ENCODE measurements around the gene SUGCT. TPM values are rescaled to one million over a fixed set of nuclear protein-coding genes. Genes with fewer than 3 reads are reported as not detected.

The SUGCT gene
- total RNA-seq, 1 experiment from 2014 or later, result 1.6 TPM

DNA sequence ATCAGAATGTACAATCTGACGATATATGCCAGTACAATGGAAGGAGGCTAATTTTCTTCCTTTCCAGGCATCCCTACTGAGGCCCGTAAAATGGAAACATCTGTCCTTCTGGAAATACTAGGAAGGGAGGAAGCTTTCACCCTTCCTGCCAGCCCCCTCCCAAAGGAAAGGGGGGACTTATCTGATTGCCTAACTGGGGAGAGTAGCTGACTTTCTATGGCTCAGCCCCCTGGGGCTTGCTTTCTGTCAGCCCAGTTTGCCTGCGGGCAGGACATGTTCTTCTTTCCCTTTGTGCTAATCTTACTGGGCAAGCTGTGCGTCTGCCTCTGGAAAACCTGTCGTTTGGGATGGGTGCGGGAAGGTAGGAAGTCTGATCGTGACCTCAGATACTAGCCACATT is 508.9 kb downstream of the SUGCT start:
- Mint-ChIP-seq H3K4me1 (ENCODE audit: low read depth, unreplicated experiment) (no peaks in the 10 kb centered on the region), H3K9me3 (ENCODE audit: low read depth, unreplicated experiment) (no peaks in the 10 kb centered on the region), H3K27ac (ENCODE audit: unreplicated experiment) (no peak overlapping the region), H3K27me3 (ENCODE audit: unreplicated experiment) (no peaks in the 10 kb centered on the region), H3K36me3 (ENCODE audit: insufficient read depth, unreplicated experiment) (no peaks in the 10 kb centered on the region), H3K4me3 (ENCODE audit: low read depth, unreplicated experiment) (no peak overlapping the region)
- TF ChIP-seq CTCF (IDR thresholded peaks at IDR 0.05; ENCODE audit: unreplicated experiment), result no peak
- BruUV-seq (replicated peaks), result no TSS peak
- CTCF ChIA-PET, result no interaction called here
- intact Hi-C loops (cut with micrococcal nuclease; ENCODE audit: unreplicated experiment), result no loop called here
- DNase-seq, result no peak

DNA sequence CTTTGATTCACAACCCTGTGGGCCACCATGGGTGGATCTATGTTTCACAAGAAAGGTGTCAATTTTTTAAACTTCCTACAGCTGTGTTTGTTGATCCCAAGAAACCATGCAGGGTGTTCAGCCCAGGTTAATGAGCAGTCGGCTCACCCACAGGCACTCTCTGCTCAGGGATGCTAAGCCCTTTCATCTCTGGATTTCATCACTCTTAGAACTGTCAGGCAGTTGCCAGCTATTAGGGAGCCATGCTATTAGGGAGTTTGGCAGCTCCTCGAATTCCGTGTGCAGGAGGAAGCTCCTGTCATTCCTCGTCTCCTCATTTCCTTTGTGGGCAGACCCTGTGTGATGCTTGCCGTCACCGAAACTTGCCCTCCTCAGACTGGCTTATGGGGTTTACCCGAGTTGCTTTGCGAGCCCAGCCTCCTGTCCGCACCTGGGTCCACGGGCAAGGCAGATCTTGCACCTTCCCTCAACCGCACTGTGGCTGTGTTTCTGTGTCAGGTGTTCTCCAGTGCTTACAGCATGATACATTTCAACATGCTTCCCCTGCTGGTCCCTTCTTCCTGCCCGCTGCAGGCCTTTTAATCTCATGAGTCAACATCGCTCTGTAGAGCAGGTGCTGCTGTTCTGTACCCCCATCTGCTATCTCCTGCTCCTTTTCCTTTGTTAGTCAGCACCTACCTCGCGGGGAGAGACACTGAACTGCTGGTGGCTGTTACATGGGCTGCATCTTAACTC is 509.8 kb downstream of the SUGCT start:
- Mint-ChIP-seq H3K4me3 (ENCODE audit: low read depth, unreplicated experiment) (no peak overlapping the region), H3K36me3 (ENCODE audit: insufficient read depth, unreplicated experiment) (no peaks in the 10 kb centered on the region), H3K27me3 (ENCODE audit: unreplicated experiment) (no peaks in the 10 kb centered on the region), H3K4me1 (ENCODE audit: low read depth, unreplicated experiment) (no peaks in the 10 kb centered on the region), H3K9me3 (ENCODE audit: low read depth, unreplicated experiment) (no peaks in the 10 kb centered on the region), H3K27ac (ENCODE audit: unreplicated experiment) (no peak overlapping the region)
- DNase-seq, result no peak
- CTCF ChIA-PET, result no interaction called here
- no TSS peak for BruUV-seq (replicated peaks)
- intact Hi-C loops (cut with micrococcal nuclease; ENCODE audit: unreplicated experiment), result no loop called here
- no peak for TF ChIP-seq CTCF (IDR thresholded peaks at IDR 0.05; ENCODE audit: unreplicated experiment)

- no peaks in the 10 kb centered on the region for H3K27me3 Mint-ChIP-seq (ENCODE audit: unreplicated experiment)
- H3K36me3 Mint-ChIP-seq (ENCODE audit: insufficient read depth, unreplicated experiment), result no peaks in the 10 kb centered on the region
- TF ChIP-seq CTCF (IDR thresholded peaks at IDR 0.05; ENCODE audit: unreplicated experiment), result no peak
- BruUV-seq (replicated peaks), result no TSS peak
- no peaks in the 10 kb centered on the region for H3K9me3 Mint-ChIP-seq (ENCODE audit: low read depth, unreplicated experiment)
- H3K4me3 Mint-ChIP-seq (ENCODE audit: low read depth, unreplicated experiment), result no peak overlapping the region
- no peaks in the 10 kb centered on the region for H3K4me1 Mint-ChIP-seq (ENCODE audit: low read depth, unreplicated experiment)
- DNase-seq, result no peak
- intact Hi-C loops (cut with micrococcal nuclease; ENCODE audit: unreplicated experiment), result no loop called here
- CTCF ChIA-PET, result no interaction called here
- H3K27ac Mint-ChIP-seq (ENCODE audit: unreplicated experiment), result no peak overlapping the region
Measured at GRCh38 chr7:40645197-40645596, 510.4 kb downstream of the SUGCT start.

- Mint-ChIP-seq H3K27me3 (ENCODE audit: unreplicated experiment) (no peaks in the 10 kb centered on the region), H3K4me3 (ENCODE audit: low read depth, unreplicated experiment) (no peak overlapping the region), H3K9me3 (ENCODE audit: low read depth, unreplicated experiment) (no peaks in the 10 kb centered on the region), H3K27ac (ENCODE audit: unreplicated experiment) (no peak overlapping the region), H3K4me1 (ENCODE audit: low read depth, unreplicated experiment) (no peaks in the 10 kb centered on the region), H3K36me3 (ENCODE audit: insufficient read depth, unreplicated experiment) (no peaks in the 10 kb centered on the region)
- no TSS peak for BruUV-seq (replicated peaks)
- CTCF ChIA-PET, result no interaction called here
- intact Hi-C loops (cut with micrococcal nuclease; ENCODE audit: unreplicated experiment), result no loop called here
- DNase-seq, result no peak
- no peak for TF ChIP-seq CTCF (IDR thresholded peaks at IDR 0.05; ENCODE audit: unreplicated experiment)
Measured at GRCh38 chr7:40646717-40647116, 511.9 kb downstream of the SUGCT start.

Data from Calu3 (cell line).